PC-9 (cell line): Measurements from ENCODE around the gene DNAH14.

Experiments used
- EZH2 ChIP-seq: fragments of 200-600 bp; sonication (generic); IDR thresholded peaks from 2 replicates; pipeline ENCODE4 v1.8.0; 2017; ENCODE audit warnings: antibody characterized with exemption, low read depth
- TF ChIP-seq, protein P1 (sequence below): fragments of 200-600 bp; sonication (generic); conservative IDR thresholded peaks from 2 replicates; pipeline ENCODE4 v1.6.1; 2017; ENCODE audit warnings: mixed run types, antibody characterized with exemption, mild to moderate bottlenecking, moderate library complexity

DNA sequence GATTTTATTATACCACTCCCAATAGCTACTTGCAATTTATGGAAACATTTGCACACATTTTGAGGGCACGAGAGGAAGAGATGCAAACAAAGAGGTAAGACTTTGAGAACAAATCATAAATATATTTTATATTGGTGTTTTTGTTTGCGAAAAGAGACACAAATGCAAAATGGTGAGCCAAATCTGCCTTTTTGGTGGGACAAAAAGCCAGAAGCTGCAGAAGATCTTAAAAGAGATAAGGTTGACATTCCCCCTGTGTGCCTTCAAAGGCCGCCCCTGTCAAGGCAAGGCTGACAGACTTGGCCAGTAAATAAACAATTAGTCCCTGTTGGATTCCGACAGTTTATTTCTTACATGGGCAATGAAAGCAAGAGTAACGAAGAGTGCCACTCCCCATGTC lies 375.5 kb downstream of the DNAH14 start:
- TF ChIP-seq, protein P1, sequence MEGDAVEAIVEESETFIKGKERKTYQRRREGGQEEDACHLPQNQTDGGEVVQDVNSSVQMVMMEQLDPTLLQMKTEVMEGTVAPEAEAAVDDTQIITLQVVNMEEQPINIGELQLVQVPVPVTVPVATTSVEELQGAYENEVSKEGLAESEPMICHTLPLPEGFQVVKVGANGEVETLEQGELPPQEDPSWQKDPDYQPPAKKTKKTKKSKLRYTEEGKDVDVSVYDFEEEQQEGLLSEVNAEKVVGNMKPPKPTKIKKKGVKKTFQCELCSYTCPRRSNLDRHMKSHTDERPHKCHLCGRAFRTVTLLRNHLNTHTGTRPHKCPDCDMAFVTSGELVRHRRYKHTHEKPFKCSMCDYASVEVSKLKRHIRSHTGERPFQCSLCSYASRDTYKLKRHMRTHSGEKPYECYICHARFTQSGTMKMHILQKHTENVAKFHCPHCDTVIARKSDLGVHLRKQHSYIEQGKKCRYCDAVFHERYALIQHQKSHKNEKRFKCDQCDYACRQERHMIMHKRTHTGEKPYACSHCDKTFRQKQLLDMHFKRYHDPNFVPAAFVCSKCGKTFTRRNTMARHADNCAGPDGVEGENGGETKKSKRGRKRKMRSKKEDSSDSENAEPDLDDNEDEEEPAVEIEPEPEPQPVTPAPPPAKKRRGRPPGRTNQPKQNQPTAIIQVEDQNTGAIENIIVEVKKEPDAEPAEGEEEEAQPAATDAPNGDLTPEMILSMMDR = no peak
- TF ChIP-seq EZH2 = no peak
